GM23338 (cell line): ENCODE results near the gene NAP1L4. TPM values are rescaled to one million over a fixed set of nuclear protein-coding genes. Genes with fewer than 3 reads are reported as not detected.

Experiments
- ATAC-seq: fragments of 200-7000 bp; cut with Tn5 transposase; 3 replicates; pipeline ENCODE4 v1.9.1; 2020
- DNase-seq: peaks from one replicate; pipeline ENCODE4 v3.0.0-alpha.2; 2015; ENCODE audit warnings: low spot score
- H2AFZ ChIP-seq: fragments of 200-600 bp; sonication (generic); 2 replicates; pipeline ENCODE4 v1.8.0; 2016; ENCODE audit warnings: antibody characterized with exemption, mild to moderate bottlenecking, moderate library complexity
- H3F3A ChIP-seq: fragments of 200-600 bp; sonication (generic); replicated peaks from 2 replicates; pipeline ENCODE4 v1.8.0; 2017; ENCODE audit warnings: antibody characterized with exemption, mixed run types, low read depth
- H3K27ac ChIP-seq: fragments of 200-600 bp; sonication (generic); 2 replicates; pipeline ENCODE4 v1.6.1; 2016; ENCODE audit warnings: low read depth
- H3K27me3 ChIP-seq: fragments of 200-600 bp; sonication (generic); 2 replicates; pipeline ENCODE4 v1.8.0; 2016; ENCODE audit warnings: mild to moderate bottlenecking, mixed run types, moderate library complexity; ENCODE audit not compliant: insufficient read depth
- H3K36me3 ChIP-seq: fragments of 200-600 bp; sonication (generic); 2 replicates; pipeline ENCODE4 v1.8.0; 2016; ENCODE audit warnings: mild to moderate bottlenecking; ENCODE audit not compliant: insufficient read depth
- H3K4me1 ChIP-seq: fragments of 200-600 bp; sonication (generic); 2 replicates; pipeline ENCODE4 v1.8.0; 2016; ENCODE audit warnings: mild to moderate bottlenecking, moderate library complexity; ENCODE audit not compliant: insufficient read depth
- H3K4me2 ChIP-seq: fragments of 200-600 bp; sonication (generic); 2 replicates; pipeline ENCODE4 v1.7.1; 2017; ENCODE audit warnings: mixed run types
- H3K4me3 ChIP-seq: fragments of 200-600 bp; sonication (generic); 2 replicates; pipeline ENCODE4 v1.6.1; 2016; ENCODE audit warnings: mixed run types
- H3K79me2 ChIP-seq: fragments of 200-600 bp; sonication (generic); replicated peaks from 2 replicates; pipeline ENCODE4 v1.8.0; 2017; ENCODE audit warnings: mild to moderate bottlenecking; ENCODE audit not compliant: insufficient read depth
- H3K9me2 ChIP-seq: fragments of 200-600 bp; sonication (generic); 2 replicates; pipeline ENCODE4 v1.8.0; 2017; ENCODE audit not compliant: insufficient read depth
- H4K20me1 ChIP-seq: fragments of 200-600 bp; sonication (generic); replicated peaks from 2 replicates; pipeline ENCODE4 v1.8.0; 2017; ENCODE audit warnings: mild to moderate bottlenecking; ENCODE audit not compliant: insufficient read depth
- H3K27ac Mint-ChIP-seq: 2 replicates; pipeline ENCODE4 v1.8.0; 2020; ENCODE audit warnings: inconsistent platforms, mild to moderate bottlenecking, moderate library complexity, mixed read lengths
- H3K27me3 Mint-ChIP-seq: 3 replicates; pipeline ENCODE4 v1.8.0; 2022; ENCODE audit warnings: low read depth, mild to moderate bottlenecking, moderate library complexity, mixed read lengths, inconsistent platforms; ENCODE audit not compliant: insufficient read depth, poor library complexity
- H3K36me3 Mint-ChIP-seq: 3 replicates; pipeline ENCODE4 v1.8.0; 2021; ENCODE audit warnings: low read depth, mild to moderate bottlenecking, inconsistent platforms, moderate library complexity, mixed read lengths
- H3K4me1 Mint-ChIP-seq: 3 replicates; pipeline ENCODE4 v1.8.0; 2020; ENCODE audit warnings: mild to moderate bottlenecking, inconsistent platforms, mixed read lengths
- H3K4me3 Mint-ChIP-seq: 3 replicates; pipeline ENCODE4 v1.8.0; 2021; ENCODE audit warnings: moderate library complexity, mild to moderate bottlenecking, inconsistent platforms, mixed read lengths
- H3K9me3 Mint-ChIP-seq: 3 replicates; pipeline ENCODE4 v1.8.0; 2020; ENCODE audit warnings: moderate library complexity, mild to moderate bottlenecking, inconsistent platforms, mixed read lengths
- CREB1 ChIP-seq: fragments of 250-450 bp; sonication (Bioruptor Pico); IDR thresholded peaks from 2 replicates; pipeline ENCODE4 v1.5.0; 2020; ENCODE audit warnings: low read depth, mild to moderate bottlenecking, moderate library complexity
- ETS1 ChIP-seq: IDR thresholded peaks from 2 replicates; pipeline ENCODE4 v1.6.1; 2016; ENCODE audit warnings: antibody characterized with exemption
- EZH2 ChIP-seq: fragments of 200-600 bp; sonication (generic); IDR thresholded peaks from one replicate; pipeline ENCODE4 v1.8.0; 2017; ENCODE audit warnings: antibody characterized with exemption, mild to moderate bottlenecking, low read depth; ENCODE audit not compliant: unreplicated experiment
- EZH2phosphoT487 ChIP-seq: fragments of 200-600 bp; sonication (generic); IDR thresholded peaks from one replicate; pipeline ENCODE4 v1.8.1; 2018; ENCODE audit warnings: antibody characterized with exemption; ENCODE audit not compliant: unreplicated experiment
- JUNB ChIP-seq: IDR thresholded peaks from one replicate; pipeline ENCODE4 v1.6.1; 2016; ENCODE audit warnings: antibody characterized with exemption; ENCODE audit not compliant: unreplicated experiment
- NANOG ChIP-seq: IDR thresholded peaks from 2 replicates; pipeline ENCODE4 v1.6.1; 2016; ENCODE audit warnings: antibody characterized with exemption, borderline replicate concordance
- POLR2AphosphoS5 ChIP-seq: IDR thresholded peaks from 2 replicates; pipeline ENCODE4 v1.6.1; 2016; ENCODE audit warnings: antibody characterized with exemption, low read depth
- REST ChIP-seq: IDR thresholded peaks from one replicate; pipeline ENCODE4 v1.6.1; 2018; ENCODE audit warnings: antibody characterized with exemption; ENCODE audit not compliant: unreplicated experiment
- STAT1 ChIP-seq: IDR thresholded peaks from one replicate; pipeline ENCODE4 v1.6.1; 2016; ENCODE audit warnings: antibody characterized with exemption; ENCODE audit not compliant: unreplicated experiment
- ZNF114 ChIP-seq: fragments of 250-450 bp; sonication (Bioruptor Pico); IDR thresholded peaks from 2 replicates; pipeline ENCODE4 v1.5.0; 2020; ENCODE audit warnings: mild to moderate bottlenecking, moderate library complexity
- ZNF331 ChIP-seq: fragments of 250-450 bp; sonication (Bioruptor Pico); IDR thresholded peaks from 2 replicates; pipeline ENCODE4 v1.5.0; 2020; ENCODE audit warnings: low read depth, mild to moderate bottlenecking, moderate library complexity
- ZNF462 ChIP-seq: fragments of 250-450 bp; sonication (Bioruptor Pico); IDR thresholded peaks from 2 replicates; pipeline ENCODE4 v1.5.0; 2020; ENCODE audit warnings: mild to moderate bottlenecking, moderate library complexity
- polyA plus RNA-seq: library from polyadenylated mRNA; unstranded; fragments of >200 nt; fragmentation: Nextera tagmentation; extraction: Ambion mirVana; gene quantifications from 2 replicates; pipeline ENCODE4 v1.2.1, GENCODE V29; 2016
- total RNA-seq: library from RNA; depleted of rRNA; stranded (reverse); fragments of >200 nt; shearing (Covaris generic); gene quantifications from 2 replicates; pipeline ENCODE4 v1.2.3, GENCODE V29; 2014
- TF ChIP-seq, protein P1 (sequence below), 2 experiments: fragments of 200-600 bp in 1 of 2; sonication (generic) in 1 of 2; conservative IDR thresholded peaks; 2 replicates each; pipeline versions ENCODE4 v1.5.1 to v1.6.1; 2016 to 2017; ENCODE audit warnings: antibody characterized with exemption in 2 of 2, low read depth in 2 of 2, mild to moderate bottlenecking in 2 of 2, moderate library complexity in 1 of 2

Gene NAP1L4
- total and polyA plus RNA-seq, 2 experiments from 2014 or later = 181 to 189 TPM

DNA sequence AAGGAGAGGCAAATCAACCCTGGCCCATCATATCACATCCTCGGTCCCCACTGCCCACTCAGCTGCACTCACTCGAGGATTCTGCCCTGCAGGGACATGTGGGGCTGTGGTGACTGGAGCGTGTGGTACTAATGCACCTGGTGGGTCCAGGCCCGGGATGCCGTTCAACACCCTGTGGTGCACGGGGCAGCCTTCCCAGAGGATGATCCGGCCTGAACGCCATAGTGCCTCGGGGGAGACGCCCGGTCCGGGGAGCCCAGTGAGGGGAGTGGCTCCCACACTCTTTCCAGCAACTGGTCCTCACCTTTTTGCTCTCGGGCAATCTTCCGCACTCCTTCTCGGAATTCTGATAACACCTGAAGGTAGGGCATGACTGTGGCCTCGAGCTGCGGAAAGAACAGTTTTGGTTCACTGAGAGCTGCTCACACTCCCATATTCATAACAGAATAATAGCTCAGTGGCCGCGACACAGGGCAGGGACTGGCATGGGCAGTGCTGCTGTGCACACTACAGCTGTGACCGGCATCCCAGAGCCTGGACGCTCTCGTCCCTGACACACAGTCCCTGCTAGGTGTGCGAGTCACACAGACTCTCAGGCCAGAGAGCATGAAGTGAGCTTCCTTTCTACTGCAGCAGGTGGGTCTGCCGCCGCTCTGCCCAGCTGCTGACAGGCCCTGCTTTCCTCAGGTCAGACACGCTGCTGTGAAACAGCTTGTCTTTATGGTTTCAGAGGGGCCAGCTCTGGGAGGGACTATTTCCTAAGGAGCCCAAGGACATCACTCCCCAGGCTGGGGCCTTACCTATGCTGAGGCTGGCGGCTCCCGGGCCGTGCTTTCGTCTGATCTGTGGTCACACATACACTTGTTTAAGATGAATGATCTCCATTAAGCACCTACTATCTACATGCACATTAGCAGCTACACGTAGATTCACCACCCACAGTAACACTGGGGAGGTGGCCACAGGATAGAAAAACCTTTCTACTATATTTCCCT is 20.1 kb upstream of the NAP1L4 start:
- Mint-ChIP-seq H3K27me3 (peaks cover 5% of the 10 kb centered on the region), H3K9me3 (no peaks in the 10 kb centered on the region), H3K27ac (no peak overlapping the region), H3K4me1 (no peaks in the 10 kb centered on the region), H3K4me3 (no peak overlapping the region), H3K36me3 (peaks cover 89% of the 10 kb centered on the region)
- DNase-seq (no peak), ATAC-seq (no peak)
- Histone ChIP-seq H4K20me1 (no peaks in the 10 kb centered on the region; the same call in 1 of the 2 replicates), H3F3A (0 out of 2 replicates have a peak, but pooled peaks cover 3% of the 10 kb centered on the region), H3K4me1 (no peaks in the 10 kb centered on the region), H3K4me2 (no peak overlapping the region), H3K4me3 (no peak overlapping the region), H3K27ac (no peak overlapping the region), H2AFZ (no peak overlapping the region), H3K79me2 (no peaks in the 10 kb centered on the region), H3K27me3 (no peaks in the 10 kb centered on the region), H3K36me3 (peaks cover 41% of the 10 kb centered on the region; the same call in 1 of the 2 replicates), H3K9me2 (no peaks in the 10 kb centered on the region)
- TF ChIP-seq ETS1 = no peak
- no peak for TF ChIP-seq JUNB
- TF ChIP-seq REST = no peak
- TF ChIP-seq ZNF114 (CRISPR knock-in tag) = no peak
- TF ChIP-seq, protein P1, sequence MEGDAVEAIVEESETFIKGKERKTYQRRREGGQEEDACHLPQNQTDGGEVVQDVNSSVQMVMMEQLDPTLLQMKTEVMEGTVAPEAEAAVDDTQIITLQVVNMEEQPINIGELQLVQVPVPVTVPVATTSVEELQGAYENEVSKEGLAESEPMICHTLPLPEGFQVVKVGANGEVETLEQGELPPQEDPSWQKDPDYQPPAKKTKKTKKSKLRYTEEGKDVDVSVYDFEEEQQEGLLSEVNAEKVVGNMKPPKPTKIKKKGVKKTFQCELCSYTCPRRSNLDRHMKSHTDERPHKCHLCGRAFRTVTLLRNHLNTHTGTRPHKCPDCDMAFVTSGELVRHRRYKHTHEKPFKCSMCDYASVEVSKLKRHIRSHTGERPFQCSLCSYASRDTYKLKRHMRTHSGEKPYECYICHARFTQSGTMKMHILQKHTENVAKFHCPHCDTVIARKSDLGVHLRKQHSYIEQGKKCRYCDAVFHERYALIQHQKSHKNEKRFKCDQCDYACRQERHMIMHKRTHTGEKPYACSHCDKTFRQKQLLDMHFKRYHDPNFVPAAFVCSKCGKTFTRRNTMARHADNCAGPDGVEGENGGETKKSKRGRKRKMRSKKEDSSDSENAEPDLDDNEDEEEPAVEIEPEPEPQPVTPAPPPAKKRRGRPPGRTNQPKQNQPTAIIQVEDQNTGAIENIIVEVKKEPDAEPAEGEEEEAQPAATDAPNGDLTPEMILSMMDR (conservative IDR thresholded peaks at IDR 0.05; ENCODE audit: low read depth in 2 of 2) = no peak
- TF ChIP-seq CREB1 (CRISPR knock-in tag) = no peak
- TF ChIP-seq STAT1 = no peak
- no peak for TF ChIP-seq EZH2phosphoT487
- TF ChIP-seq NANOG = no peak
- no peak for TF ChIP-seq ZNF331 (CRISPR knock-in tag)
- TF ChIP-seq ZNF462 (CRISPR knock-in tag) = no peak
- no peak for TF ChIP-seq EZH2
- no peak for TF ChIP-seq POLR2AphosphoS5
